H4 (cell line): Measurements from ENCODE around the gene GPR68. TPM values are rescaled to one million over a fixed set of nuclear protein-coding genes. Genes with fewer than 3 reads are reported as not detected.
"Not testable (repeated sequence)": the region's sequence is repeated elsewhere in the genome, so short reads cannot be mapped to it uniquely, and the experiment has no call there.

ENCODE experiments used
- DNase-seq: peaks from one replicate; pipeline ENCODE4 v3.0.0-alpha.2; 2015; ENCODE audit warnings: low spot score
- total RNA-seq: library from RNA; depleted of rRNA; stranded (reverse); fragments of >200 nt; shearing (Covaris generic); gene quantifications from 2 replicates; pipeline ENCODE4 v1.2.3, GENCODE V29; 2014

GPR68 gene
- total RNA-seq, 1 experiment from 2014 or later: 0.04 TPM

- no peak for DNase-seq
Observed at GRCh38 chr14:91272341-91273272, 28.1 kb upstream of the GPR68 start.

- DNase-seq: no peak
Observed at GRCh38 chr14:91271639-91272038, 27.1 kb upstream of the GPR68 start.

GRCh38 chr14:91270619-91271018 lies 26.1 kb upstream of the GPR68 start:
- DNase-seq: no peak

- no peak for DNase-seq
Observed at GRCh38 chr14:91270188-91270587, 25.7 kb upstream of the GPR68 start.

GRCh38 chr14:91269076-91269991 lies 24.8 kb upstream of the GPR68 start:
- DNase-seq: no peak

- DNase-seq: no peak
Observed at GRCh38 chr14:91267965-91268437, 23.5 kb upstream of the GPR68 start.

- DNase-seq: not testable (repeated sequence)
Observed at GRCh38 chr14:91266276-91266675, 21.8 kb upstream of the GPR68 start.

- DNase-seq: no peak
Observed at GRCh38 chr14:91265404-91265803, 20.9 kb upstream of the GPR68 start.

GRCh38 chr14:91264151-91265150 lies 19.9 kb upstream of the GPR68 start:
- DNase-seq: no peak

- no peak for DNase-seq
Observed at GRCh38 chr14:91263329-91263728, 18.8 kb upstream of the GPR68 start.

- no peak for DNase-seq
Observed at GRCh38 chr14:91261986-91262549, 17.6 kb upstream of the GPR68 start.

GRCh38 chr14:91261115-91261514 lies 16.6 kb upstream of the GPR68 start:
- DNase-seq: no peak

- no peak for DNase-seq
Observed at GRCh38 chr14:91258876-91259275, 14.4 kb upstream of the GPR68 start.

GRCh38 chr14:91258011-91258618 lies 13.6 kb upstream of the GPR68 start:
- no peak for DNase-seq

- no peak for DNase-seq
Observed at GRCh38 chr14:91257328-91258010, 13.0 kb upstream of the GPR68 start.

- no peak for DNase-seq
Observed at GRCh38 chr14:91256661-91257060, 12.2 kb upstream of the GPR68 start.

GRCh38 chr14:91255026-91255695 lies 10.7 kb upstream of the GPR68 start:
- no peak for DNase-seq

- DNase-seq: no peak
Observed at GRCh38 chr14:91254461-91254860, 10.0 kb upstream of the GPR68 start.

- DNase-seq: no peak
Observed at GRCh38 chr14:91253795-91254323, 9.4 kb upstream of the GPR68 start.
